Endothelial cell of umbilical vein (primary cell): ENCODE data around the gene RNF40. TPM values are rescaled to one million over a fixed set of nuclear protein-coding genes. Genes with fewer than 3 reads are reported as not detected.

Experiments used
- BruUV-seq: library from RNA; stranded (reverse); fragments of 400-500 nt; replicated peaks from 2 replicates; lab custom pipeline; 2021; lab: Mats Ljungman, UMichigan
- CTCF ChIA-PET: fragments of 300-600, 350-600 bp; sonication (Branson Sonifier 250); formaldehyde crosslinking; loops from one replicate; lab custom pipeline; 2021; ENCODE audit warnings: antibody characterized with exemption, inconsistent platforms; lab: Charles Lee
- POLR2A ChIA-PET: fragments of 300-600, 350-600 bp; sonication (Branson Sonifier 250); formaldehyde crosslinking; loops from one replicate; lab custom pipeline; 2021; ENCODE audit warnings: antibody characterized with exemption, inconsistent platforms; lab: Charles Lee
- DNase-seq: peaks from one replicate; pipeline ENCODE4 v3.0.0-alpha.2; 2011; ENCODE audit warnings: low read depth, low spot score
- FAIRE-seq: peaks from 2 replicates; lab custom pipeline; 2011; peaks lifted over from hg19 to GRCh38; lab: Jason Lieb, UNC
- H2AFZ ChIP-seq: 2 replicates; pipeline ENCODE4 v1.6.0; 2012; ENCODE audit warnings: low read depth, low read length, control low read depth, inconsistent platforms
- H3K27ac ChIP-seq: 2 replicates; pipeline ENCODE4 v1.5.1; 2011; ENCODE audit warnings: low read depth, mild to moderate bottlenecking, control low read depth, low read length, moderate library complexity; ENCODE audit not compliant: insufficient read depth
- H3K27me3 ChIP-seq, 2 experiments: 2 replicates each; pipeline versions ENCODE4 v1.6.0 to v1.6.1; 2011; ENCODE audit warnings: low read length in 2 of 2, mixed read lengths in 1 of 2; ENCODE audit not compliant: control insufficient read depth in 2 of 2, insufficient read depth in 2 of 2
- H3K36me3 ChIP-seq, 2 experiments: 2 replicates in 1 of 2; 3 replicates in 1 of 2; pipeline ENCODE4 v1.5.1; 2011; ENCODE audit warnings: low read length in 2 of 2, mild to moderate bottlenecking in 1 of 2, moderate library complexity in 1 of 2; ENCODE audit not compliant: control insufficient read depth in 2 of 2, insufficient read depth in 2 of 2; ENCODE audit errors: extremely low read depth in 1 of 2
- H3K4me1 ChIP-seq: 3 replicates; pipeline ENCODE4 v1.5.1; 2011; ENCODE audit warnings: mild to moderate bottlenecking, low read length; ENCODE audit not compliant: control insufficient read depth, insufficient read depth; ENCODE audit errors: extremely low read depth
- H3K4me2 ChIP-seq: 2 replicates; pipeline ENCODE4 v1.6.1; 2011; ENCODE audit warnings: low read length, control low read depth, mixed read lengths; ENCODE audit not compliant: insufficient read depth
- H3K4me3 ChIP-seq, 3 experiments: fragments of 200-600 bp in 1 of 3; sonication (generic), shearing (Covaris generic) in 1 of 3; replicated peaks in 1 of 3; 2 replicates each; pipeline ENCODE4 v1.5.1; 2011 to 2016; ENCODE audit warnings: control low read depth in 3 of 3, low read length in 3 of 3, mild to moderate bottlenecking in 2 of 3, inconsistent platforms in 1 of 3, low read depth in 1 of 3, moderate library complexity in 1 of 3; ENCODE audit not compliant: insufficient read depth in 1 of 3
- H3K79me2 ChIP-seq: 2 replicates; pipeline ENCODE4 v1.6.0; 2012; ENCODE audit warnings: low read length, inconsistent platforms; ENCODE audit not compliant: control insufficient read depth, insufficient read depth
- H3K9ac ChIP-seq: replicated peaks from 2 replicates; pipeline ENCODE3; 2011; ENCODE audit warnings: low read length, control low read depth; ENCODE audit not compliant: insufficient read depth; ENCODE audit errors: extremely low read depth
- H3K9me1 ChIP-seq: replicated peaks from 3 replicates; pipeline ENCODE4 v1.6.0; 2011; ENCODE audit warnings: mild to moderate bottlenecking, low read length; ENCODE audit not compliant: control insufficient read depth, insufficient read depth; ENCODE audit errors: extremely low read depth
- H3K9me3 ChIP-seq: replicated peaks from 2 replicates; pipeline ENCODE4 v1.5.1; 2012; ENCODE audit warnings: low read length, inconsistent platforms; ENCODE audit not compliant: control insufficient read depth, insufficient read depth
- H4K20me1 ChIP-seq: replicated peaks from 2 replicates; pipeline ENCODE3; 2011; ENCODE audit warnings: mild to moderate bottlenecking, low read length; ENCODE audit not compliant: control insufficient read depth, insufficient read depth; ENCODE audit errors: extremely low read depth
- CTCF ChIP-seq, 2 donors: IDR thresholded peaks; 1 replicate in 1 of 2; 2 replicates in 1 of 2; pipeline ENCODE4 v1.5.1; 2011; ENCODE audit warnings: low read length in 2 of 2, mild to moderate bottlenecking in 2 of 2, moderate library complexity in 2 of 2, control low read depth in 1 of 2, inconsistent platforms in 1 of 2, low read depth in 1 of 2; ENCODE audit not compliant: insufficient read depth in 1 of 2; ENCODE audit errors: extremely low read depth in 1 of 2
- EZH2 ChIP-seq: IDR thresholded peaks from 2 replicates; pipeline ENCODE4 v1.6.1; 2012; ENCODE audit warnings: borderline replicate concordance, low read depth, mild to moderate bottlenecking, moderate library complexity, low read length, inconsistent platforms; ENCODE audit not compliant: severe bottlenecking
- FOS ChIP-seq: IDR thresholded peaks from 2 replicates; pipeline ENCODE4 v1.6.1; 2011; ENCODE audit warnings: mild to moderate bottlenecking, low read length, moderate library complexity, borderline replicate concordance; ENCODE audit not compliant: insufficient read depth
- GATA2 ChIP-seq: IDR thresholded peaks from 2 replicates; pipeline ENCODE4 v1.7.0; 2011; ENCODE audit warnings: low read depth, mild to moderate bottlenecking, moderate library complexity, mixed read lengths, low read length; ENCODE audit not compliant: insufficient read length, insufficient read depth
- JUN ChIP-seq: IDR thresholded peaks from 2 replicates; pipeline ENCODE4 v1.6.1; 2011; ENCODE audit warnings: borderline replicate concordance, low read depth; ENCODE audit not compliant: insufficient read length, insufficient read depth
- MAX ChIP-seq: IDR thresholded peaks from 2 replicates; pipeline ENCODE4 v1.6.1; 2011; ENCODE audit not compliant: insufficient read depth, insufficient read length
- MYC ChIP-seq: IDR thresholded peaks from one replicate; pipeline ENCODE4 v1.6.1; 2011; ENCODE audit warnings: mild to moderate bottlenecking, low read depth, low read length
- POLR2A ChIP-seq: IDR thresholded peaks from 2 replicates; pipeline ENCODE4 v1.6.1; 2012; ENCODE audit warnings: low read depth, mild to moderate bottlenecking, control low read depth, low read length
- POLR2AphosphoS5 ChIP-seq: IDR thresholded peaks from 2 replicates; pipeline ENCODE4 v1.6.1; 2012; ENCODE audit warnings: low read depth, mild to moderate bottlenecking, control low read depth, low read length, moderate library complexity; ENCODE audit not compliant: insufficient read depth
- dilution Hi-C: fragments of 300-500 bp; cut with MboI; formaldehyde crosslinking; loops from one replicate; pipeline ENCODE4 v1.15.0; 2019; ENCODE audit warnings: low sequenced_read_pairs; ENCODE audit not compliant: extremely low pct_ligation_motif_present
- intact Hi-C: fragments of 100-400 bp; cut with micrococcal nuclease; formaldehyde crosslinking; loops from one replicate; pipeline ENCODE4 v1.10.0; 2022
- polyA plus RNA-seq, 4 experiments: library from polyadenylated mRNA; depleted of rRNA in 3 of 4; stranded (reverse) in 3 of 4; unstranded in 1 of 4; fragments of >200 nt; gene quantifications; 2 replicates each; pipeline versions ENCODE4 v1.2.1 to v1.2.3, GENCODE V29; 2011 to 2012; ENCODE audit warnings: missing spikeins in 1 of 4
- small RNA-seq: library from RNA; depleted of rRNA; stranded (forward); fragments of <200 nt; gene quantifications from one replicate; pipeline ENCODE3, GENCODE V24; 2012; ENCODE audit warnings: low replicate concordance, low read depth; ENCODE audit not compliant: insufficient read depth, insufficient read length
- total RNA-seq: library from RNA; stranded (reverse); gene quantifications from 2 replicates; pipeline ENCODE4 v1.2.3, GENCODE V29; 2021

The RNF40 gene
- total and polyA plus RNA-seq, 2 donors (not counting 3 experiments of a cell fraction or from before 2014, with no cell fraction given), result 60.5 to 102 TPM

GRCh38 chr16:30821891-30822290 is 59.8 kb downstream of the RNF40 start:
- Histone ChIP-seq H3K36me3 (no peaks in the 10 kb centered on the region), H3K79me2 (no peaks in the 10 kb centered on the region), H4K20me1 (no peaks in the 10 kb centered on the region), H3K27ac (no peak overlapping the region), H3K4me1 (no peaks in the 10 kb centered on the region), H3K9me3 (no peaks in the 10 kb centered on the region), H3K4me3 (no peak overlapping the region), H3K9me1 (no peaks in the 10 kb centered on the region), H2AFZ (no peak overlapping the region), H3K27me3 (no peaks in the 10 kb centered on the region), H3K4me2 (no peak overlapping the region), H3K9ac (no peak overlapping the region)
- no peak for FAIRE-seq
- no peak for TF ChIP-seq FOS
- TF ChIP-seq GATA2, result no peak
- TF ChIP-seq CTCF (IDR thresholded peaks at IDR 0.05; ENCODE audit: extremely low read depth in 1 of 2, insufficient read depth in 1 of 2, low read depth in 1 of 2, low read length in 2 of 2), result no peak
- TF ChIP-seq MAX, result no peak
- no peak for TF ChIP-seq POLR2A
- TF ChIP-seq POLR2AphosphoS5, result no peak
- no peak for TF ChIP-seq JUN
- TF ChIP-seq EZH2, result no peak
- TF ChIP-seq MYC, result no peak
- dilution Hi-C loops, result no loop called here
- no peak for DNase-seq
- CTCF ChIA-PET, result no interaction called here
- no TSS peak for BruUV-seq
- intact Hi-C loops, result no loop called here
- POLR2A ChIA-PET, result no interaction called here

Small RNA genes lying within 50 kb of the gene (small RNA-seq; reads per million reads assigned to genes)
- gene RF00017, result not detected

Other genes starting within 250 kb of the RNF40 start
- gene ZNF768, start 235.8 kb upstream of the RNF40 start, total RNA-seq, result 24.7 and 25.1 TPM in 2 replicates
- gene ZNF768, start 235.8 kb upstream of the RNF40 start, polyA plus RNA-seq, result 24.2 and 35.2 TPM in 2 replicates
- gene ZNF747, start 227.5 kb upstream of the RNF40 start, total RNA-seq, result 7.2 and 8.6 TPM in 2 replicates
- 6.4 and 7.0 TPM in 2 replicates for gene ZNF747, start 227.5 kb upstream of the RNF40 start, polyA plus RNA-seq
- gene ZNF764, start 203.9 kb upstream of the RNF40 start, total RNA-seq, result 10.7 and 12.1 TPM in 2 replicates
- gene ZNF764, start 203.9 kb upstream of the RNF40 start, polyA plus RNA-seq, result 5.0 and 7.9 TPM in 2 replicates
- gene ZNF688, start 190.6 kb upstream of the RNF40 start, total RNA-seq, result 10.5 and 10.9 TPM in 2 replicates
- 5.4 and 7.5 TPM in 2 replicates for gene ZNF688, start 190.6 kb upstream of the RNF40 start, polyA plus RNA-seq
- gene ZNF785, start 176.6 kb upstream of the RNF40 start, total RNA-seq, result 17.6 and 21.9 TPM in 2 replicates
- gene ZNF785, start 176.6 kb upstream of the RNF40 start, polyA plus RNA-seq, result 7.8 and 9.7 TPM in 2 replicates
- gene ZNF689, start 151.9 kb upstream of the RNF40 start, total RNA-seq, result 6.8 and 8.4 TPM in 2 replicates
- gene ZNF689, start 151.9 kb upstream of the RNF40 start, polyA plus RNA-seq, result 7.5 and 9.2 TPM in 2 replicates
- gene PRR14, start 111.4 kb upstream of the RNF40 start, total RNA-seq, result 57.0 and 70.0 TPM in 2 replicates
- 17.0 and 20.5 TPM in 2 replicates for gene PRR14, start 111.4 kb upstream of the RNF40 start, polyA plus RNA-seq
- gene FBRS, start 103.9 kb upstream of the RNF40 start, total RNA-seq, result 68.6 and 72.5 TPM in 2 replicates
- 15.5 and 16.3 TPM in 2 replicates for gene FBRS, start 103.9 kb upstream of the RNF40 start, polyA plus RNA-seq
- gene SRCAP, start 63.2 kb upstream of the RNF40 start, total RNA-seq, result 67.6 and 77.7 TPM in 2 replicates
- 9.7 and 11.0 TPM in 2 replicates for gene SRCAP, start 63.2 kb upstream of the RNF40 start, polyA plus RNA-seq
- gene PHKG2, start 13.9 kb upstream of the RNF40 start, total RNA-seq, result 33.0 and 34.1 TPM in 2 replicates
- 48.8 and 55.4 TPM in 2 replicates for gene PHKG2, start 13.9 kb upstream of the RNF40 start, polyA plus RNA-seq
- 6.5 and 7.2 TPM in 2 replicates for gene CFAP119, start 260 bp upstream of the RNF40 start, total RNA-seq
- 9.5 and 13.7 TPM in 2 replicates for gene CFAP119, start 260 bp upstream of the RNF40 start, polyA plus RNA-seq
- 11.2 and 11.7 TPM in 2 replicates for gene ZNF629, start 24.9 kb downstream of the RNF40 start, total RNA-seq
- 5.2 and 5.6 TPM in 2 replicates for gene ZNF629, start 24.9 kb downstream of the RNF40 start, polyA plus RNA-seq
- 38.3 and 39.5 TPM in 2 replicates for gene BCL7C, start 131.8 kb downstream of the RNF40 start, total RNA-seq
- 30.2 and 33.7 TPM in 2 replicates for gene BCL7C, start 131.8 kb downstream of the RNF40 start, polyA plus RNA-seq
- gene CTF1, start 134.3 kb downstream of the RNF40 start, total RNA-seq, result 1.4 and 1.5 TPM in 2 replicates
- gene CTF1, start 134.3 kb downstream of the RNF40 start, polyA plus RNA-seq, result 4.3 and 4.7 TPM in 2 replicates
- 37.3 and 38.0 TPM in 2 replicates for gene FBXL19, start 161.2 kb downstream of the RNF40 start, total RNA-seq
- 22.1 and 29.5 TPM in 2 replicates for gene FBXL19, start 161.2 kb downstream of the RNF40 start, polyA plus RNA-seq
- 17.0 and 17.6 TPM in 2 replicates for gene ORAI3, start 186.7 kb downstream of the RNF40 start, total RNA-seq
- 25.4 and 33.9 TPM in 2 replicates for gene ORAI3, start 186.7 kb downstream of the RNF40 start, polyA plus RNA-seq
- gene SETD1A, start 195.4 kb downstream of the RNF40 start, total RNA-seq, result 21.3 and 25.6 TPM in 2 replicates
- 3.4 and 3.5 TPM in 2 replicates for gene SETD1A, start 195.4 kb downstream of the RNF40 start, polyA plus RNA-seq
- 2.9 and 3.5 TPM in 2 replicates for gene HSD3B7, start 222.9 kb downstream of the RNF40 start, total RNA-seq
- 4.8 and 6.3 TPM in 2 replicates for gene HSD3B7, start 222.9 kb downstream of the RNF40 start, polyA plus RNA-seq
- gene STX1B, start 248.3 kb downstream of the RNF40 start, total RNA-seq, result 0.07 and 0.11 TPM in 2 replicates
- gene STX1B, start 248.3 kb downstream of the RNF40 start, polyA plus RNA-seq, result 0.14 and 0.21 TPM in 2 replicates